GM21423 (cell line): ENCODE results near the gene EOLA1.
"Not testable (repeated sequence)": the region's sequence is repeated elsewhere in the genome, so short reads cannot be mapped to it uniquely, and the experiment has no call there.

Source experiments
- ATAC-seq: cut with Tn5 transposase; IDR thresholded peaks from one replicate; pipeline ENCODE4 v1.9.1; 2021; ENCODE audit warnings: mild to moderate bottlenecking, moderate library complexity; ENCODE audit not compliant: unreplicated experiment

EOLA1 gene

DNA sequence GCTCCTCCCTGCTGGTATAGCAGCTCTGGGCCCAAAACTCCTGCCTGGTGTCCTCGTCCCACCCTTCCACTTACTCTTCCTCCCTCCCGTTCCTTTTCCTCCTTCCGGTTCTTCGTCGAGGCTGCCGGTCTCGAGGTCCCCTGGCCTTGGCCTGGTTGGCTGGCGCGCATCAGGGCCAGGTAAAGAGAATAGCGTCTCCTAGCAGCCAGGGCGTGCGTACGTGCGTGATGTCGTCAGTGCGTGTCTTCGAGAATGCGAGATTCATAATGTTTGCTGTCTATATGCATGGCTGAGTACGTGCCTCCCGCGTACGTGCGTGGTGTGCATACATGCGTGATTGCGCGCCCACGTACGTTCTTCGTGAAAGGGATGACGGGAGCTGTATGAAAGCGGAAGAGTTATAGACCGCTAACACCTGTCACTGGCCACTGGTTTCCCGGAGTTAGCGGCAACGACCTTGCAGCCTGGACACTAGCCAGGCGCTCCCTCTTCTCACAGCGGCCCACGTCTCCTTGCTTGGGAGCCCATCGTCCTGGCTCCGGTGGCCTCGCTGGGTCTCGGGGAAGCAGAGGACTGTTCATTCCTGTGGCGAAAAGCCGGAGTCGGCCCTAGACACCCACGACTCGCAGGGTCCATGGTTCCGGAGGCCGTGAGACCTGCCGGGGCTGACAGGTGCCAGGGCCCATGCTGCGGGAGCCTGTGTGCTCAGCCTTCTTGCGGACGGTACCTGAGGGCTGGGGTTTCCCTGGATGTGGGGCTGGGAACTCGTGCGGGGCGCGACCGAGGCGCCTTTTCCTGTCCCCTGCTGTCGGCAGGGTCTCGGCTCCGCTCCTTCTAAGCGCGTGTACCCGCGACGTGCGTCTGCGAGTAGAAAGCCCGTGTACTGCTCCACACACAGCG lies at the start of gene EOLA1:
Gene EOLA1, plus strand, starts transcription at position 392 of the 900 bp plus-strand sequence. CDS start 4,619 bp downstream, outside the sequence.
- ATAC-seq: peak; percentile 73

GRCh38 chrX:149491812-149492211 lies 49.0 kb upstream of the EOLA1 start:
- ATAC-seq: no peak

DNA sequence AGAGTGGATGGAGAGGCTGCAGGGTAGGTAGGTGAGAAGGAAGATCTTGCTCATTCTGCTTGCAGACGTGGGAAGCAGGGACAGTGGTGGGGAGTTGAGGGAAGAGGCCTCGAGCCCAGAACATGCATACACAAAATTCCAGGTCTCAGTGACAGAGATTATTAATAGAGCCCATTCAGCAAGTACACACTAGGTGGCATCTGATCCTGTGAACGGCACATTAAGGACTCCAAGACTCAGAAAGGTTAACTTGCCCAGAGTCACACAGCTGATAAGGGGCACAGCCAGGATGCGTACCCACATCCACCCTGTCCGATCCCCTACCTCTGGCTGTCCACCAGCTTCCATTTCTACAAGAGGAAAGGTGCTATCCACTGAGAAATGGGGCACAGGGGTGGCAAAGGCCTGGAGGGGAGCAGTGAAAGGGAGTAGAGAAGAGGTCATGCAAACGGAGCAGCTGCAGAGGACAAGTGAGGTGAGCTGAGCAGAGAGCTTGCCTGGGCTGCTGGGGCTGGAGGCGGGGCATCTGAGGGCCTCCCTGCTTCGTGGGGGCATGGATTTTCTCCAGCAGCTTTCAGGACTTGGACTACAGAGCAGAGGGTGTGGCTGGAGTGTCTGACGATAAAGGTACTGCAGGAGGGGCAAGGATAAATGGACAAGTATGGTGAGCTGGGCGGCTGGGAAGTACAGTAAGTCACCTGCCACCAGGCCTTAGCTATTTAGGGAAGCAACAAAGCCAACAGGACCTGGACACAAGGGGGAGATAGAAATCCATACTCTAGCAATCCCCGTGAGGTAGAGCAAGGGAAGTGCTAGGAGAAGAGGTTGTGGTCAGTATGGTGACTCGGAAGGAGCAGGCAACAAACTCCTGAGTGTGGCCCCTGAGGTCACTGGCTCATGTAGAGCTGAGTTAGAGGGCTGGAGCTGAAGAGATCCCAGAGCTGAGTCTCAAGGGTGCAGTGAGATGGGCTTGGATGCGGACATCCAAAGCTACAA lies 46.9 kb upstream of the EOLA1 start:
- no peak for ATAC-seq

DNA sequence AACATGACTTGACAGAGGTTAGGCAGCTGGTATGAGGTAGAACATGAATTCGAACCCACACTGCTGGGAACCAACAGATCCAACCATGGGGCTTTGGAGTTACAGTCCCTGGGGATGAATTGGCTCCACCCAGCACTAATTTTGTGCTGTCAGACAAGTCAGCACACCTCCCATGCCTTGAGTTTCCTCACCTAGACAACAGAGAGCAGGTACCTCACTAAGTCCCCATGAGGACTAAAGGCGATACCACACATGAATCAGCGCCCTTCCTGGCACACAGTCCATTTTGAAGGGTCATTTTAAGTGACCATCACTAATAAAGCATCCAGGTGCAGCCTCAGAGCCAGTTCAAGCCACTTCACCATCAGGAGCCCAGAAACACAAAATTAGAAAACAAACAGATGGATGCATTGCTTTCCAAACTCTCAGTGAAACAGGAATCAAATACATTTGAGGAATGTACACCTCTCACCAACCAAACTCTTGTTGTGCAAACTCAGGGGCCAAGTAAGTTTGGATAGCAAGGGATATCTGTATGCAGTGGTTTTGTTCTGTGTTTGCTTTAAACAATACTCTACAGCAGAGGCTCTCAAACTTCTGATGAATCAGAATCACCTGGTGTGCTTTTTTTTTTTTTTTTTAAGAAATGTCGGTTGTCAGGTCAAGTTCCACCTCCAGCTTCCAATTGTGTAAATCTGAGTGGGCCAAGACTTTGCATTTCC lies 45.8 kb upstream of the EOLA1 start:
- ATAC-seq: no peak

GRCh38 chrX:149495573-149496071 lies 45.2 kb upstream of the EOLA1 start:
- no peak for ATAC-seq

DNA sequence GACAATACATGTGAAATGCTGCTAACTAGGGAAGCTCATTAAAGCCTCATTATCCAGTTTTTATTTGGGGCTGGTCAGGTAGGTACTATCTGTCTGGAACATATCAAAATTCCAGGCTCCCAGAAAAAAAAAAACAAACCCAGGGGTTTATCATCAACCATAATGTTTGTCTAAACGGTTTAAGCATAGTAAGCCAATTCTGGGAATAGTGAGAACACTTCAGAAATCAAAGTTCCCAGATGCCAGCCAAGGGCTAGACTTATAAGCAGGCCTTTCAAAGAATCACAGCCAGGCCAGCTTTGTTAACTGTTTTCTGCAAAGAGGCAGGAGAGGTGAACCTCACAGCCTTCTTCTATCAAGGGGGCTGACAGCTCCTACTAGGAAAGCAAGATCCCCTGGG lies 43.8 kb upstream of the EOLA1 start:
- ATAC-seq: no peak

DNA sequence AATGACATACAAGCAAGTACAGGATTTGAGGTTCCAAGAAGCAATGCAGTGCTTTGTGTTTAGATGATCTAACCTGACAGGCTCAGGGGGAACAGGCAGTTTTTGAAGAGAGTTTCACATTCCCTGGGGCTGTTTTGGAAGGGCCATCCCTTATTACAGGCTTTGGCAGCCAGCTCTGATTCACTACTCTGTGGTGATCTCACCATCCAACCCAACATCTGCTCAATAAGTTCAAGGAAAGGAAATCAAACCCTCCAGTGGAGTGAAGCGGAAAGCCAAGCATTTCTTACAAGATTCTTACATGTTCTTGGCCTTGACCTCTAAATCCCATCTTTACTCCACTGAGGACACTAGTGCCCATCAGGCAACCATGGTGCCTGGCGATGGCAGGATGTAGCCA lies 43.2 kb upstream of the EOLA1 start:
- no peak for ATAC-seq

- no peak for ATAC-seq
Measured at GRCh38 chrX:149498767-149499166, 42.0 kb upstream of the EOLA1 start.

DNA sequence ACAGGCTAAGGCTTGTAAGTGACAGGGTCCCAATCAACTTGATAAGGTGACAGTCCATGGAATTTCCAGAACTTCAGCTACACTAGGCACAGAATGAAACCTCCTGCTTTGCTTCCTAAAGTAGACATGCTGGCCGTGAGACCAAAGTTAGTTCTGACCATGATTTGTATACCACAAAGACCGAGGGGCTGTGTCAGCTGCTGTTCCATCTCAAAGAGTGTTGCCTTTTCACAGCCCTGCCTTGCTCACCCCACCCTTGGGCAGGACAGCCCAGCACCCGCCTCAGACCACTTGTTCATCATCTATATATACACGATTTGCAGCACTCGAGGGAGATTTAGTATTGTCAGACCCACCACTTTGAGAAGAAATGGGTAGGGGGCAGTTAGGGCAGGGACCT lies 41.0 kb upstream of the EOLA1 start:
- no peak for ATAC-seq

GRCh38 chrX:149502923-149503322 lies 37.9 kb upstream of the EOLA1 start:
- not testable (repeated sequence) for ATAC-seq

DNA sequence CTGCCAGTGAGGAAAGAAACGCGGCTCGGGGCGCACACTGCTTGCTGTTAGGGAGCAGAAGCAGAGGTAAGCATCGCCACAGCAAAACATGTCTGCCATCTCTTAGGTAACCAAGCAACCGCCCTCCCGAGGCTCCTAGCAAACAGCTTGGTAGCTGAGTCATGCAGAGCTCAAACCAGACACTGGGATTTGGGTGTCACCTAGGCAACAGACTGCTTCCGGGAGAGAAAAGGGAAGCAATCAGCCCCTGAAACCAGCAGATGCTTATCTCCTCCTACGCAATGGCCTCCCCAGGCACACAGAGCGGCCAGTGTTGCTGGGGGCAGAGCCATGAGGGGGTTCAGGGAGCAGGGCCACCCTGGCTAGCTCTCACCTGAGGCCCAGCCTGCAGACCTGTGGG lies 37.4 kb upstream of the EOLA1 start:
- peak; percentile 65 for ATAC-seq

DNA sequence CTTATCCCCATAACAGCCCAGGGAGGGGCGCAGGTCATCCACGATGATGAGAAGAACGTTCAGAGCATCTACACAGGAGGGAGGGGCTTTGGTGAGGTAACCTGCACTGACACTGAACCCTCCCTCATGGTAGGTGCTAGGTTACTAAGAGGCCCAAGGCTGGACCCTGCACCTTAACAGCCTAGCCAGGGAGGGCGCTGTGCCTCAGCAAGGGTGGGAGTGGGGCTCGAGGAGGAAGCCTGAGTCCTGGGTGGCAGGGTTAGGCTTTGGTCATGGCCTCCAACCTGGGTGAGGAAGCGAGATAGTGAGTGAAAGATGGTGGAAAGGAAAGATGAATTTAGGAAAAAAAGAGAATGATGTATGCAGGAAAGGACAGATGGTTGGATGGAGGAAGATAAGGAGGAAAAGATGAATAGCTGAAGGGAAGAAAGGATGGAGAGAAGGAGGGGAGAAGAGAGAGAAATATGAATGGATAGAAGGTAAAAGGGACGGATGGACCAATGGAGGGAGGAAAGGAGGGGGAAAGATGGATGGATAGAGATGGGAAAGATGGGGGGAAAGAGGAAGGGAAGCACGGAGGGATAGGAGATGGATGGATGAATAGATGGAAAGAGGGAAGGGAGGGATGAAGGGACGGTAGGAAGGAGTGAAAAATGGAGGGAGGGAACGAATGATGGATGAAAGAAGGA lies 36.4 kb upstream of the EOLA1 start:
- ATAC-seq: peak; percentile 49

- peak; percentile 75 for ATAC-seq
Measured at GRCh38 chrX:149504915-149505651, 35.7 kb upstream of the EOLA1 start, which contains the start of gene IDS. Gene IDS (minus strand): TSS chrX:149505306. CDS start chrX:149505137, 169 bp downstream.

DNA sequence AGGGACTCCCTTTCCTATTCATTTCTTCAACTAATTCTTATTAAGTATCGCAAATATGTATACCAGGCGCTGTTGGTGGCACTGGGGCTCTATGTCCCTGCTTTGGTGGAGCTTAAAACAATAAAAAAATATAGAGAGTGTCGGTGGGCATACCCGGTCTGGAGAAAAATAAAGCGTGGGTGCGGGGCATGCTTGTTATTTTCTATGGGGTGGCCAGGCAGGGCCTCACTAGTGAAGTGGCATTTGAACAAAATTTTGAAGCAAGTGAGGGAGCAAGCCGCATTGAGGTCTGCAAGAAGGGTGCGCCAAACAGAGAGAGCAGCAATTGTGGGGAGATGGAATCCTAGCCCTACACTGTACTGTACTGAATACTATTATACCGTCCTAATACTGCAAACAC lies 35.1 kb upstream of the EOLA1 start:
- no peak for ATAC-seq

GRCh38 chrX:149506349-149506748 lies 34.5 kb upstream of the EOLA1 start:
- ATAC-seq: no peak

DNA sequence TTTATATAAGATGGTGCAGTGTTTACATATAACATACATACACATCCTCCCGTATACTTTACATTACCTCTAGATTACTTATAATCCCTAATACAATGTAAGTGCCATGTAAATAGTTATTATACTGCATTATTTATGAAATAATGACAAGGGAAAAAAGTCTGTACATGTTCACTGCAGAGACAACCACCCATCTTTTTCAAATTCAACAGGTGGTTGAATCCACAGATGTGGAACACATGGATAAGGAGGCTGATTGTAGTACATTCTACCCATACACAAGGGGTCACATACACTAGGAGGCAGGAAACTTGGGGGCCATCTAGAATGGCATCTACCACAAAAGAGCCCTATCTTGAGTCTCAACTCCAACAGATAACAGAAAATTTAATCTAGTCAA lies 32.3 kb upstream of the EOLA1 start:
- no peak for ATAC-seq

- no peak for ATAC-seq
Measured at GRCh38 chrX:149510386-149510785, 30.4 kb upstream of the EOLA1 start.

- no peak for ATAC-seq
Measured at GRCh38 chrX:149511081-149511480, 29.7 kb upstream of the EOLA1 start.

GRCh38 chrX:149512225-149512885 lies 28.5 kb upstream of the EOLA1 start:
- peak; percentile 78 for ATAC-seq
